ENCODE data around the gene NUP214.
"Not testable (repeated sequence)": the region's sequence is repeated elsewhere in the genome, so short reads cannot be mapped to it uniquely, and the experiment has no call there.

NUP214 gene

DNA sequence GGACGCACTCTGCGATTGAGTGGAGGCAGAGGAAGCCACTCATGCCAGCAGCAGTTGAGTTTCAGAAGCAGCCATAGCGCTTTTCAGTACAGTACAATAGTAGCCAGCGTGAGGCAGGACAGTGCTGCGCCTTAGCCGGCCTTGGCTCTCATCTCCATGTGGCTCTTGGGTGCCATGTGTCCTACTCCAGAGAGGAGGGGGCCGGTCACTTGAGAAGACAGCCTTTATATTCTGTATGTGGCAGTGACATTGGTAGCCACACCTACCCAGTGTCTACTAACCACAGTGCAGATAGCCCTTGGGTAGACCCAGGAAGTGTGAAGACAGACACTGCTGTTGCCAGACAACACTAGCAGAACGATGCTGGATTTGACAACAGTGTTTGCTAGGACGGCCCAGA lies 108.6 kb downstream of the NUP214 start:
- no peak for DNase-seq (ENCODE audit: low spot score)

GRCh38 chr9:131234799-131235479 lies 109.6 kb downstream of the NUP214 start:
- no peak for DNase-seq (ENCODE audit: low spot score)

GRCh38 chr9:131235480-131235851 lies 110.1 kb downstream of the NUP214 start:
- DNase-seq (ENCODE audit: low spot score), result no peak

- no peak for DNase-seq (ENCODE audit: low spot score)
Measured at GRCh38 chr9:131236161-131236560, 110.8 kb downstream of the NUP214 start.

GRCh38 chr9:131236761-131237160 lies 111.4 kb downstream of the NUP214 start:
- no peak for DNase-seq (ENCODE audit: low spot score)

DNA sequence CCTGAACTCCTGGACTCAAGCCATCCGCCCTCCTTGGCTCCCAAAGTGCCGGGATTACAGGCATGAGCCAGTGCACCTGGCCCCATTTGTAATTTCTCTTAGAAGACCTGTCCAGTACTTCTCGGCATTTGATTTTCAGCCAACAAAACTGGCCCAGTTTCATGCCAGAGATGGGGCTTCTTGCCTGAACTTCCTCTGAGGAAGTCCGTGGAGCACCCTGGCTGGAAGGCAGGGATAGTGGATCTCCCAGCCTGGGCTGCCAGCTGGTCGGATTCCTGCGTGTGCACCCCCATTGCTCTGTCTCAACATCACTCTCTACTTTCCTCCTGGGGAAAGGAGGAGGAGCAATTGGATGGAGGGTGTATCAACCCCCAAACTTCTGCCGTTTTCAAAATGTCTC lies 111.9 kb downstream of the NUP214 start:
- no peak for DNase-seq (ENCODE audit: low spot score)

DNA sequence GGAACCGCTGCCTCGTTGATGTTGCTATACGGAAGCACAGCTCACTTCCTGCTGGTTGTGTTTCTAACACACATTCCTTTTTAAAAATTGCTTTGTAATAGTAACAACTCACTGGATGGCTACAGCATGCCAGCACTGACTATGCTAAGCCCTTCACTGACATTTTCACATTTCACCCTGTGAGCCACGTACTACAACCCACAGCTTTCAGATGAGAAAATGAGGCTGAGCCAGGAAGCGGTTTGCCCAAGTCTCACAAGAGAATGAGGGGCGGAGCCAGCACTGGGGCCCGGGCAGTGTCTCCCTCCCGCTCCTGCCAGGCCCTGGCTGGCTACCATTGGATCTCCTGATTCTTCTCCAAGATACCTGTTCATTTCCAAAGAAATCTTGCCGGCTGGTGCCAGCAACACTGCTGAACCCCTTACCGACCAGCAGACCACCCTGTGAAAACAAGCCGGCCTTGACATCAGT lies 112.6 kb downstream of the NUP214 start:
- DNase-seq (ENCODE audit: low spot score), result no peak

- no peak for DNase-seq (ENCODE audit: low spot score)
Measured at GRCh38 chr9:131238402-131239021, 113.1 kb downstream of the NUP214 start.

GRCh38 chr9:131239161-131239975 lies 114.0 kb downstream of the NUP214 start:
- no peak for DNase-seq (ENCODE audit: low spot score)

- no peak for DNase-seq (ENCODE audit: low spot score)
Measured at GRCh38 chr9:131240047-131240921, 114.9 kb downstream of the NUP214 start.

DNA sequence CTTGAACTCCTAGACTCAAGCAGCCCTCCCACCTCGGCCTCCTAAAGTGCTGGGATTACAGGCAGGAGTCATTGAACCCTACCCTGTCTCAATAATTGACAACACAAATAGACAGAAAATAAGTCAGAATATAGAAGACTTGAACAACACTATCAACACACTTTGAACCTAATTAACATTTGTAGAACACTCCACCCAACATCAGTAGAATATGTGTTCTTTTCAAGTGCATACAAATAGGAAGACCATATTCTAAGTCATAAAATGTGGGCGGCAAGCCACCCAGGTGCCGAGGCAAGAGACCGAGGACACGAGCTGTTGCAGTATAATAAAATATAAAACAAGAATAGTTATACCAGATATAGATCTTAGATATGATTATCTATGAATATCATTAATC lies 118.9 kb downstream of the NUP214 start:
- DNase-seq (ENCODE audit: low spot score), result not testable (repeated sequence)

- DNase-seq (ENCODE audit: low spot score), result no peak
Measured at GRCh38 chr9:131246618-131247017, 121.2 kb downstream of the NUP214 start.

DNA sequence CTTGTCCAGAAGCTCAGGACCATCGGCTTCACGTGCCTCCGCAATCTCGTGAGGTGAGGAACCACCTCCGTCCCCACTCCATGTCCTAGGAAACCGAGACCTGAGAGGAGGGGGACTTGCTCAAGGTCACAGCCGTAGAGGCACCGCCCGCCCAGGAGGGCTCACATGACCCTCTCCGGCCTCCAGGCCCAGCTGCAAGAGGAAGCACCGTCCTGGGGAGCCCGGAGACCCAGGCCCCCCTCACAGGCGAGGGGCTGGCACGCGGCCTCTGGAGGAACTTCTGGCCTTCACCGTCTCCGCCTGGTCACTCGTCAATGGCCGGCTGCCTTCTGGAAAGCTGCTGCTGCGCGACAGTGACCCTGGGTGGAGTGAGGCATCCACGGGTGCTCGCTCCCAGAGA lies 126.7 kb downstream of the NUP214 start:
- no peak for DNase-seq (ENCODE audit: low spot score)

- DNase-seq (ENCODE audit: low spot score), result no peak
Measured at GRCh38 chr9:131253891-131254491, 128.6 kb downstream of the NUP214 start.

GRCh38 chr9:131254626-131255025 lies 129.2 kb downstream of the NUP214 start:
- no peak for DNase-seq (ENCODE audit: low spot score)

DNA sequence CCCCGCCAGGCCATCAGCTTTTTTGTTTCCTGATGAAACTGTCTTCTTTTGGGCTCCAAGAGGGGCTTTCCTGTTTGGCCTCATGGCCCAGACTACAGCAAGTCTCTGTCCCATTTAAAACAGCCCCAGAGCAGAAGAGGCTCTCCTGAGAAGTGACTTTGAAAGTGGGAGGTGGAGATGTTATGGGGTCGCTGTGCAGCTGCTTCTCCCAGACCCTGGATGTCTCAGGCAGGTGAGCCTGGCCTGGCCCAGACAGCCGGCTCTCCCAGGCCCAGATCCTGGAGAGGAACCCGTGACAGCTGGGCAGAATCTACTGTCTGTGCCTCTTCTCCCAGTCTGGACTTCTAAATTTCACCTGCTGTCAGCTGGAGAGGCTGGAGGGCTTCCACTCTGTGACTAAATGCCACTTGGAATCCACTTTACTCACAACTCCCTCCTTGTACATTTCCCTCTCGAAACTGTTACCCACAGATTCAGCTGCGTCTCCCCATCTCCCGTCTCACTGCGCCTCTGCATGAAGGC lies 130.4 kb downstream of the NUP214 start:
- DNase-seq (ENCODE audit: low spot score), result no peak

GRCh38 chr9:131257266-131258025 lies 132.1 kb downstream of the NUP214 start:
- DNase-seq (ENCODE audit: low spot score), result no peak

GRCh38 chr9:131258186-131258585 lies 132.8 kb downstream of the NUP214 start:
- DNase-seq (ENCODE audit: low spot score), result no peak

- DNase-seq (ENCODE audit: low spot score), result no peak
Measured at GRCh38 chr9:131258698-131259431, 133.5 kb downstream of the NUP214 start.

DNA sequence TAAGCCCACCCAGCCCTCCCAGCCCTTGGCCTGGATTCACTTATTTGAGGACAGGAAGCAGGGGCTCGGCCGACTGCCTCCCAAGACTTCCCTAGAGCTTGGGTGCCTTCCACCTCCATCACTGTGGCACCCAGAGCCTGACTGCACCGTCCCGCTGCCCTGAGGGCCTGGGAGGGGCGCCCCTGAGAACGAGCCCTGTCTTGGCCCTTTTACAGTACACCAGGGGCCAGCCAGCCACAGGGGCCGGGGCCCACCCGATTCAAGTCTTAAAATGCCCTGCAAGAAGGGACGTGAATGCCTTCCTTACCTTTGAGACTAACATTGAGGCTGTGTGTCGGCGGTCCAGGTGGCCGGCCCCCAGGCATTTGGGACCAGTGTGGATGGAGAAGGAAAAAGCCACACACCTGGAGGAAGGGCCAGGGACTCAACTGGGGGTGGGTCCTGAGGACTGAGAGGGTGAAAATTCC lies 134.1 kb downstream of the NUP214 start:
- no peak for DNase-seq (ENCODE audit: low spot score)
